Measurements from ENCODE around the gene COQ8A.

Gene COQ8A

GRCh38 chr1:226976276-226976977 is 36.3 kb downstream of the COQ8A start:
- H3K4me3 ChIP-seq (replicated peaks; ENCODE audit: insufficient read depth, low read length), result no peak overlapping the region
- H3K27ac ChIP-seq (replicated peaks), result no peak overlapping the region
- no peak for DNase-seq (ENCODE audit: low read depth in 1 of 2, low spot score in 1 of 2)
- TF ChIP-seq CTCF (IDR thresholded peaks at IDR 0.05; ENCODE audit: insufficient read depth, low read length) (no peak), SPI1 (IDR thresholded peaks at IDR 0.05; ENCODE audit: borderline replicate concordance, low read depth) (no peak), GABPA (IDR thresholded peaks at IDR 0.05; ENCODE audit: low read depth) (no peak), REST (IDR thresholded peaks at IDR 0.05; ENCODE audit: insufficient replicate concordance, low read depth) (no peak), POLR2AphosphoS5 (IDR thresholded peaks at IDR 0.05; ENCODE audit: low read depth) (no peak)
- H3K27me3 ChIP-seq (ENCODE audit: insufficient read depth, poor library complexity, severe bottlenecking), result no peaks in the 10 kb centered on the region

GRCh38 chr1:226976978-226977642 is 37.0 kb downstream of the COQ8A start:
- Histone ChIP-seq H3K27me3 (ENCODE audit: insufficient read depth, poor library complexity, severe bottlenecking) (no peaks in the 10 kb centered on the region), H3K4me3 (replicated peaks; ENCODE audit: insufficient read depth, low read length) (no peak overlapping the region), H3K27ac (replicated peaks) (no peak overlapping the region)
- TF ChIP-seq POLR2AphosphoS5 (IDR thresholded peaks at IDR 0.05; ENCODE audit: low read depth), result no peak
- TF ChIP-seq GABPA (IDR thresholded peaks at IDR 0.05; ENCODE audit: low read depth), result no peak
- no peak for TF ChIP-seq REST (IDR thresholded peaks at IDR 0.05; ENCODE audit: insufficient replicate concordance, low read depth)
- no peak for TF ChIP-seq CTCF (IDR thresholded peaks at IDR 0.05; ENCODE audit: insufficient read depth, low read length)
- 0 out of 2 replicates have a peak, but pooled peaks have one; percentile 9 for TF ChIP-seq SPI1 (IDR thresholded peaks at IDR 0.05; ENCODE audit: borderline replicate concordance, low read depth)
- DNase-seq (ENCODE audit: low read depth in 1 of 2, low spot score in 1 of 2), result no peak

- Histone ChIP-seq H3K27ac (replicated peaks) (no peak overlapping the region), H3K4me3 (replicated peaks; ENCODE audit: insufficient read depth, low read length) (no peak overlapping the region), H3K27me3 (ENCODE audit: insufficient read depth, poor library complexity, severe bottlenecking) (no peaks in the 10 kb centered on the region)
- TF ChIP-seq CTCF (IDR thresholded peaks at IDR 0.05; ENCODE audit: insufficient read depth, low read length) (no peak), SPI1 (IDR thresholded peaks at IDR 0.05; ENCODE audit: borderline replicate concordance, low read depth) (no peak)
- no peak for DNase-seq (ENCODE audit: low read depth in 1 of 2, low spot score in 1 of 2)
These were observed 37.7 kb downstream of the COQ8A start for GRCh38 chr1:226977643-226978431.
